ENCODE results near the gene MAML3.

MAML3 gene

DNA sequence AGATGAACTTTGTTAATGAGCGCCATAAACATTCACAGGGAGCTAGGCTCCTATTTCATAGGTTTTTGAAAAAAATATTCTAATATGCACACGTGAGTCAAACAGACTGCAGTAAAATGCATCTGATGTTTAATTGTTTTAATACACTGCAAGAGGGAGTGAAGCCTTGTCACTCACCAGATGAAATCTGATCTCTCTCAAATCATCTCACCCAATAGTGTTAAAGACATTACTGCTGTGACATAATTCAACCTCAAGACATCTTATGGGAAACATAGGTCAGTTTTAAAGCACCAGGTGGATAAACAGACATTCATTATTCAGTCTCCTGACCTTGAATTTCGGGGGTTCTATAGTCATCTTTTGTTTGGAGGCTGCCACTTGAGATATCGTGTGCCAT, 148.3 kb downstream of the MAML3 start:
- H3K4me3 ChIP-seq (ENCODE audit: low read depth, low read length) = no peak overlapping the region
- H3K4me1 ChIP-seq = peaks cover 7% of the 10 kb centered on the region
- H2AFZ ChIP-seq = no peak overlapping the region
- no peak overlapping the region for H3K9ac ChIP-seq
- TF ChIP-seq, protein P1, sequence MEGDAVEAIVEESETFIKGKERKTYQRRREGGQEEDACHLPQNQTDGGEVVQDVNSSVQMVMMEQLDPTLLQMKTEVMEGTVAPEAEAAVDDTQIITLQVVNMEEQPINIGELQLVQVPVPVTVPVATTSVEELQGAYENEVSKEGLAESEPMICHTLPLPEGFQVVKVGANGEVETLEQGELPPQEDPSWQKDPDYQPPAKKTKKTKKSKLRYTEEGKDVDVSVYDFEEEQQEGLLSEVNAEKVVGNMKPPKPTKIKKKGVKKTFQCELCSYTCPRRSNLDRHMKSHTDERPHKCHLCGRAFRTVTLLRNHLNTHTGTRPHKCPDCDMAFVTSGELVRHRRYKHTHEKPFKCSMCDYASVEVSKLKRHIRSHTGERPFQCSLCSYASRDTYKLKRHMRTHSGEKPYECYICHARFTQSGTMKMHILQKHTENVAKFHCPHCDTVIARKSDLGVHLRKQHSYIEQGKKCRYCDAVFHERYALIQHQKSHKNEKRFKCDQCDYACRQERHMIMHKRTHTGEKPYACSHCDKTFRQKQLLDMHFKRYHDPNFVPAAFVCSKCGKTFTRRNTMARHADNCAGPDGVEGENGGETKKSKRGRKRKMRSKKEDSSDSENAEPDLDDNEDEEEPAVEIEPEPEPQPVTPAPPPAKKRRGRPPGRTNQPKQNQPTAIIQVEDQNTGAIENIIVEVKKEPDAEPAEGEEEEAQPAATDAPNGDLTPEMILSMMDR (IDR thresholded peaks at IDR 0.05) = no peak
- no peaks in the 10 kb centered on the region for H3K79me2 ChIP-seq
- H3K27ac ChIP-seq = no peak overlapping the region
- H3K4me2 ChIP-seq (ENCODE audit: low read length) = no peak overlapping the region
- no peaks in the 10 kb centered on the region for H3K36me3 ChIP-seq (ENCODE audit: control insufficient read depth, insufficient read depth, low read length)
- no peaks in the 10 kb centered on the region for H3K9me3 ChIP-seq (ENCODE audit: control insufficient read depth, low read length)
- H3K27me3 ChIP-seq (ENCODE audit: control insufficient read depth, insufficient read depth, low read length) = no peaks in the 10 kb centered on the region

DNA sequence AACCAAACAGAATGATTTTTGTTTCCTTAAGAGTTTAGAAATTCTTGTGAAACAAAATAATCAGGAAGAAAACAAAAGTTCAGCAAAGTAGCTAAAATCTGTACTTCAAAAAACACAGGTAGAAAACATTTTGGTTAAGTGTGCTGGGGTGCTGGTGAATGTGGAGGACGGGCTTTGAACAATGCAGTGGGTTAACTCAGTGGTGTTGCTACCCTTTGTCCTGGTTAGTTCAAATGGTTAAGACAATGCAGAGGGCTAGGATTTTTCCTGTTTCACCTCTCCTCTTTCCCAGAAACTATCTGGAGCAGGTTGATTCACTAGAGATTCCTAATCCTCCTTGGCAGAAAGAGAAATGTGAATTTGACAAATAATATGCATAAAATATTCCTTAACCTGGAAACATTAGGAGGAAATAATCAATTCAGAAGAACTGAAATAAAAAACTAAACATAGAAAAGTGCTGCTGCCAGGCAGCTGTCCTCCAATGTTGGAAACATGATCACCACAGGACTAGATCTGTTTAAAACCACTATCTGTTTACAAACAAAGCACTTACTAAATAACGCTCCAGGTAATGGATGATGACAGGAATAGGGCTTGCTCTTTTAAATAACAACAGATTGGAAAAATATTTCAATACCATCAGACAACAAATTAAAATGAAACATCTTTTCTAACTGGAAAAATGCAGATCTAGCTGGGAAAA, 148.9 kb downstream of the MAML3 start:
- no peak overlapping the region for H3K4me3 ChIP-seq (ENCODE audit: low read depth, low read length)
- H3K9me3 ChIP-seq (ENCODE audit: control insufficient read depth, low read length) = no peaks in the 10 kb centered on the region
- no peak overlapping the region for H3K4me2 ChIP-seq (ENCODE audit: low read length)
- no peaks in the 10 kb centered on the region for H3K27me3 ChIP-seq (ENCODE audit: control insufficient read depth, insufficient read depth, low read length)
- peak overlapping the region; percentile 5 for H3K27ac ChIP-seq
- no peak overlapping the region for H3K9ac ChIP-seq
- H3K79me2 ChIP-seq = no peaks in the 10 kb centered on the region
- H2AFZ ChIP-seq = peak overlapping the region; percentile 51
- TF ChIP-seq, protein P1 (IDR thresholded peaks at IDR 0.05) = no peak
- peaks cover 7% of the 10 kb centered on the region for H3K4me1 ChIP-seq
- H3K36me3 ChIP-seq (ENCODE audit: control insufficient read depth, insufficient read depth, low read length) = no peaks in the 10 kb centered on the region

DNA sequence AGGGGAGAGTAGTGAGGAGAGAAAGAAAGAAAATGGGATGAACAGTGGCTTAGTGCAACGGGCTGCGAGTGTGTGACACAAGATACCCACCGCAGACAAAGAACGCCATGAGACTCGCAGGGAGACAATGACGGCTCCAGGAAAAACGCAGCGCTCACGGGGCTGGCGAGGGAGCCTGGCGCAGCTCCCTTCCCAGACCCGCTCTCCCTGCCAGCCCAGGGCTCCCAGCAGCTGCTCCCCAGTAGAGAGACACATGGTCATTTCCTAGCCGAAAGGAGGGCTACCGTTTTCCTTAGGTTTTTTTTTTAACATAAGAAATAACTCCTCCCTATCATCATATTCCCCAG, 149.5 kb downstream of the MAML3 start:
- TF ChIP-seq, protein P1 (IDR thresholded peaks at IDR 0.05) = no peak
- H3K9ac ChIP-seq = no peak overlapping the region
- H3K4me1 ChIP-seq = peaks cover 7% of the 10 kb centered on the region
- H3K79me2 ChIP-seq = no peaks in the 10 kb centered on the region
- H2AFZ ChIP-seq = peak overlapping the region; percentile 51
- H3K4me3 ChIP-seq (ENCODE audit: low read depth, low read length) = no peak overlapping the region
- H3K27ac ChIP-seq = peak overlapping the region; percentile 5
- no peaks in the 10 kb centered on the region for H3K27me3 ChIP-seq (ENCODE audit: control insufficient read depth, insufficient read depth, low read length)
- no peaks in the 10 kb centered on the region for H3K9me3 ChIP-seq (ENCODE audit: control insufficient read depth, low read length)
- no peaks in the 10 kb centered on the region for H3K36me3 ChIP-seq (ENCODE audit: control insufficient read depth, insufficient read depth, low read length)
- no peak overlapping the region for H3K4me2 ChIP-seq (ENCODE audit: low read length)

DNA sequence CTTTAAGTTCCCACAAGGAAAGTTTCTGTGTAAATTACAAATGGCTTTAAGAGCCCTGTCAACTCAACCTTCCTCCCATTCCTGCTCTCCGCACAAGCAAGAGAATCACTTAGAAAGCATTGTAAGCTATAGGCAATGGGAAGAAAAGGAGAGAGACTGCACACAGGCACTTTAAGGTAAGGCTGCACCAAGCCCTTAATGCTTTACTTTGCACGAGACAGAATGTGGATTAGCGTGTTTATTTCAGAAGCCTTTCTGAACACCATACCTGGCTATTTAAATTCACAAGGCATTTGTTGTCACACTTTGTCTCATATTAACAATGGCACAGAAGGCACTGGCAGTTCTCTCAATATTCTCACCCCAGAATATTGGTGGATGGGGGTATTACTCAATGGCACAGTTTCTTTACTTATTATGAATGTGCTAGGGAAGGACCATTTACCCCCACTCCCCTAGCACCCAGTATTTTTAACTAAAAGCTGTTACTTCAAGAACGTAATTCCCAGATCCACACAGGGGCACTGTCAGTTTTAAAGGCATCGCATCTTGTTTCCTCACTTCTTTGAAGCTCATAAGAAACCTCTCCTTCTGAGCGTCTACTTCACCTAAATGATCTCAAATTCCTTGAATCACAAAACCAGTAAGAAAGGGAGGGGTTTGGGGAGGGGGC, 150.0 kb downstream of the MAML3 start:
- Histone ChIP-seq H3K9ac (no peak overlapping the region), H3K4me3 (ENCODE audit: low read depth, low read length) (no peak overlapping the region), H3K4me1 (peaks cover 7% of the 10 kb centered on the region), H3K9me3 (ENCODE audit: control insufficient read depth, low read length) (no peaks in the 10 kb centered on the region), H3K36me3 (ENCODE audit: control insufficient read depth, insufficient read depth, low read length) (no peaks in the 10 kb centered on the region), H3K4me2 (ENCODE audit: low read length) (no peak overlapping the region), H3K27me3 (ENCODE audit: control insufficient read depth, insufficient read depth, low read length) (no peaks in the 10 kb centered on the region), H3K79me2 (no peaks in the 10 kb centered on the region), H3K27ac (peak overlapping the region; percentile 5), H2AFZ (peak overlapping the region; percentile 51)
- TF ChIP-seq, protein P1 (IDR thresholded peaks at IDR 0.05) = no peak

DNA sequence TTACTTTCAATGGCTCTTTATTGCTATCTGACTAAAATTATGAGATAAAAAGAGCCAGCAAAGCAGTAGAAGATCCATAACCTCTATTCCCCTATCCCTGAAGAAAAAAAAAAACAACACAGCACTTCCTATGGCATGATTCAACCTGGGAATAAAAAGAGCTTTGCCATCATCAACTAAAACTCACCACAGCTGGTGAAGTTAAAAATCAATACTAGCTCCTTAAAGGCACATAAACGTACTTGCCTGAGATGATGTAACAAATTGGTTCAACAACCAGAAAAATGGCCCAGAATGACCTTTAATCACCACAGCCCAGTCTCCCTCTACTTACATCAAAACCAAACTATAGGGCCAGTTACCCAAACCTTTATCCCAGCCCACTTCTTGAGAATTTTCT, 153.8 kb downstream of the MAML3 start:
- no peak overlapping the region for H3K9ac ChIP-seq

More for the DNA sequence above, 153.8 kb downstream of the MAML3 start:
- H3K27me3 ChIP-seq (ENCODE audit: control insufficient read depth, insufficient read depth, low read length) = no peaks in the 10 kb centered on the region
- peaks cover under 1% of the 10 kb centered on the region for H3K4me1 ChIP-seq
- TF ChIP-seq, protein P1 (IDR thresholded peaks at IDR 0.05) = no peak
- H2AFZ ChIP-seq = no peak overlapping the region
- H3K27ac ChIP-seq = no peak overlapping the region
- H3K36me3 ChIP-seq (ENCODE audit: control insufficient read depth, insufficient read depth, low read length) = no peaks in the 10 kb centered on the region
- H3K9me3 ChIP-seq (ENCODE audit: control insufficient read depth, low read length) = no peaks in the 10 kb centered on the region
- no peaks in the 10 kb centered on the region for H3K79me2 ChIP-seq
- no peak overlapping the region for H3K4me2 ChIP-seq (ENCODE audit: low read length)
- no peak overlapping the region for H3K4me3 ChIP-seq (ENCODE audit: low read depth, low read length)
